ENCODE data around the gene PRKCH.

PRKCH gene

DNA sequence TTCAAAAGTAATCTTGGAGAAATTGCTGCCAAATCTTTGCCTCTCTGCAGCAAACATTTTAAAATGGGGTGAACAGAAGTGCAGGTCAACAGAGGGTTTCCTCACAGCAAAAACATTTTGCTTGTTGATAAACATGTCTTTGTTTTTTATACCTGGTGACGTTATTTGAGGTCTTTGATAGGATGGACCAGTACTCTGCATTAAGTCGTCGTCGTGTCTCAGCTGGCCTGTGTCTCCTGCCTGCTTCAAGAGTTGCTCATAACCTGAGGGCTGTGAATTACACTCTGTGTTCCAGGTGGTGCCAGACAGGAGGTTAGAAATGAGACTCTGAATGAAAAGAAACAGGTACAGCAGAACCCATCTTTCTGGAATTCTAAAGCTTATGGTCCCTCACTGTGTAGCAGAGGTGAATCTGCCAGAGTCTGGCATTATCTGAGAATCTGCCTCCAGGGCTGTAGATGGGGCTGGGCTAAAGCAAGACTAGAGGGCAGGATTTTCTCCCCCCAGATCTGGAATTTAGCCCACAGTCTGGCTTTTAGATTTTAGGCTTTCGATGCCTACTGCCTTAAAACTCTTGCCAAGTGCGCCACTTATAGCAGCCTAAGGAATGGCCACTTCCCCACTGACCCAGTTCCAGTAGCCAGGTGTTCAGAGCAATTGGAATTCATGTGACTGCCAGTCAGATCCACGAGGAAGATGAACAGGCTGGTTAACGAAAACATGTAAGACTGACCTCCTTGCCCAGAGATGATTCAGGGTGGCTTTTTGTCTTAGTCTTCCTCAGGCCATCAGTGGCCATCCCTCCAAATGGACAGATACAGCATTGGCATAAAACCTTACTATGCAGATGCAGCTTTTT lies 161.2 kb downstream of the PRKCH start:
- intact Hi-C loops (cut with DNase I; ENCODE audit: low total_unique reads): no loop called here
- Histone ChIP-seq H3K36me3 (no peaks in the 10 kb centered on the region), H3K27me3 (no peaks in the 10 kb centered on the region), H3K4me1 (peaks cover 0 to 24% (median 20%) of the 10 kb centered on the region in 4 donors), H3K9me3 (no peaks in the 10 kb centered on the region), H3K27ac (no peak overlapping the region), H3K4me3 (no peak overlapping the region)
- TF ChIP-seq, protein P1, sequence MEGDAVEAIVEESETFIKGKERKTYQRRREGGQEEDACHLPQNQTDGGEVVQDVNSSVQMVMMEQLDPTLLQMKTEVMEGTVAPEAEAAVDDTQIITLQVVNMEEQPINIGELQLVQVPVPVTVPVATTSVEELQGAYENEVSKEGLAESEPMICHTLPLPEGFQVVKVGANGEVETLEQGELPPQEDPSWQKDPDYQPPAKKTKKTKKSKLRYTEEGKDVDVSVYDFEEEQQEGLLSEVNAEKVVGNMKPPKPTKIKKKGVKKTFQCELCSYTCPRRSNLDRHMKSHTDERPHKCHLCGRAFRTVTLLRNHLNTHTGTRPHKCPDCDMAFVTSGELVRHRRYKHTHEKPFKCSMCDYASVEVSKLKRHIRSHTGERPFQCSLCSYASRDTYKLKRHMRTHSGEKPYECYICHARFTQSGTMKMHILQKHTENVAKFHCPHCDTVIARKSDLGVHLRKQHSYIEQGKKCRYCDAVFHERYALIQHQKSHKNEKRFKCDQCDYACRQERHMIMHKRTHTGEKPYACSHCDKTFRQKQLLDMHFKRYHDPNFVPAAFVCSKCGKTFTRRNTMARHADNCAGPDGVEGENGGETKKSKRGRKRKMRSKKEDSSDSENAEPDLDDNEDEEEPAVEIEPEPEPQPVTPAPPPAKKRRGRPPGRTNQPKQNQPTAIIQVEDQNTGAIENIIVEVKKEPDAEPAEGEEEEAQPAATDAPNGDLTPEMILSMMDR (IDR thresholded peaks at IDR 0.05): no peak
- no peak for DNase-seq

DNA sequence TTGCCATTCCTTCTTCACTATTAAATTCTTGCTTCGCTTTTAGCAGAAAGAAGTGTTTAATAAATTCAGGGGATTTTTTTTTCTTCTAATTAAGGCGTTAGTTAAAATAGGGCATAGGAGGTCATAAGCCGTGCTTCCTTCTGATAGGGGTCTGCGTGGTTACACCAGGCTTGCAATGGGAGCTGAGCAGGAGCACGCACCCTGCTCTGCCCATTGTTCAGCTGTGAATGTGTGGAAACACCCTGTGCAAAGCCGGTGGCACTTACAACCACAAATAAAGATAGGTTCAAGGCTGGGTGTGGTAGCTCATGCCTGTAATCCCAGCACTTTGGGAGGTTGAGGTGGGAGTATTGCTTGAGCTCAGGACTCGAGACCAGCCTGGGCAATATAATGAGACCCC lies 162.1 kb downstream of the PRKCH start:
- H3K36me3 ChIP-seq: no peaks in the 10 kb centered on the region
- intact Hi-C loops (cut with DNase I; ENCODE audit: low total_unique reads): no loop called here
- no peaks in the 10 kb centered on the region for H3K27me3 ChIP-seq
- TF ChIP-seq, protein P1 (IDR thresholded peaks at IDR 0.05): no peak
- no peak overlapping the region for H3K27ac ChIP-seq
- H3K4me3 ChIP-seq: no peak overlapping the region
- no peaks in the 10 kb centered on the region for H3K9me3 ChIP-seq
- H3K4me1 ChIP-seq: peaks cover 0 to 15% (median 11%) of the 10 kb centered on the region in 4 donors
- no peak for DNase-seq

DNA sequence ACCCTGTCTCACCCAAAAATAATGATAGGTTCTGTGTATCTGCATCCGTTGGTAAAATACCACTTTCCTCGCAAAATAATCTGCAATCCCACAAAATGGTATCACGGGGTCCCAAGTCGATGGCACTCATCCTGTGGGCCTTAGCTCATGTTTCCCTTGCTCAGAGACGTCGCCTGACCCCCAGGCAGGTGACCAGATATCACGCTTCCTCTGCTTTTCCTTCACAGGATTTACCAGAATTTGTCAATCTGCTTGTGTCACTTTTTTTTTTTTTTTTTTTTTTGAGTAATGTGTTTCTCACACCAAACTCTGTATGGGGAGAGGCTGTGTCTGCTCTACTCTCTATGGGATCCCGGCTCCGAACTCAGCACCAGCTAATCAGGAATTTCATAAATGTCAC lies 162.7 kb downstream of the PRKCH start:
- H3K27ac ChIP-seq: no peak overlapping the region
- TF ChIP-seq, protein P1 (IDR thresholded peaks at IDR 0.05): no peak
- no peaks in the 10 kb centered on the region for H3K36me3 ChIP-seq
- H3K9me3 ChIP-seq: no peaks in the 10 kb centered on the region
- no peaks in the 10 kb centered on the region for H3K27me3 ChIP-seq
- no peak for DNase-seq
- no peak overlapping the region for H3K4me3 ChIP-seq
- intact Hi-C loops (cut with DNase I; ENCODE audit: low total_unique reads): no loop called here
- peaks cover 0 to 14% (median 6%) of the 10 kb centered on the region in 4 donors for H3K4me1 ChIP-seq

DNA sequence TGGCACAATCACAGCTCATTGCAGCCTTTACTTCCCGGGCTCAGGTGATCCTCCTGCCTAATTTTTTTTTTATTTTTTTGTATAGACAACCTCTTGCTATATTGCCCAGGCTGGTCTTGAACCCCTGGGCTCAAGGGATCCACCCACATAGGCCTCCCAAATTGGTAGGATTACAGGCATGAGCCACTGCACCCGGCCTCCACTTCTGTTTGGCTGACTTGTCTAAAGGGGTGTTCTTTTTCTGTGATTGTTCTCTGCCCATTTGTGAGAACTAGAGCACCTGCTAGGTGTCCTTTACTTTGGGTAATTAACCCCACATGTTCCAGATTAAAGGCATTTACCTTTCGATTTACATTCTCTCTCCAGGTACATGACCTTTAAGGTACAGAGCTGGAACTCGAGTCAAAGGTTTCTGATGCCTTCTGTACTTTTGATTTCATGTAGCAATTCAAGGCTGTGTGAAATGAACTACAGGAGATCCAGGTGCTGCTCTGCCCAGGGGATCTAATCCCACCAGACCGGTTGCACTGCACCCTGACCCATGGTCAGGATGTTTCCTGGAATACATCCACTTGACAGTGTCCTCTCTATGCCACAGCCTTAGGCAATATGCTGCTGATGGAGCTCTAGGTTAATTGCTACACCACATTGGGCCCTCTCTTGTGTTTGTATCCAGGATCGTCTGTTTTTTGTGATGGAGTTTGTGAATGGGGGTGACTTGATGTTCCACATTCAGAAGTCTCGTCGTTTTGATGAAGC lies 163.6 kb downstream of the PRKCH start:
- Histone ChIP-seq H3K9me3 (no peaks in the 10 kb centered on the region), H3K27ac (no peak overlapping the region), H3K27me3 (no peaks in the 10 kb centered on the region), H3K4me3 (no peak overlapping the region), H3K4me1 (peaks cover 0 to 6% (median 0%) of the 10 kb centered on the region in 4 donors), H3K36me3 (no peaks in the 10 kb centered on the region)
- TF ChIP-seq, protein P1 (IDR thresholded peaks at IDR 0.05): no peak
- no peak for DNase-seq
- intact Hi-C loops (cut with DNase I; ENCODE audit: low total_unique reads): no loop called here

DNA sequence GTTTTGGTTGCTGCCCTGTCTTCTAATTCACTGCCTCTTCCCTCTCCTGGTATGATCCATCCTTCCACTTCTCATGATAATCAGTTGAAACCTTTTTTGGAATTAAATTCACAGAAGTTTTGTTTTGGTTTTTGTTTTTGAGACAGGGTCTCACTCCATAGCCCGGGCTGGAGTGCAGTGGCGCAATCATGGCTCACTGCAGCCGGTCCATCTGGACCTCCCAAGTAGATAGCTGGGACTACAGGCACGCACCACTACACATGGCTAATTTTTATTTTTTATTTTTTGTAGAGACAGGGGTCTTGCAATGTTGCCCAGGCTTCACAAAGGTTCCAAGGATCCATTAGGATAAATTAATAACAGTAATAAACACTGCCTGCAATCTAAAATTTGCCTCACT lies 164.3 kb downstream of the PRKCH start:
- Histone ChIP-seq H3K27me3 (no peaks in the 10 kb centered on the region), H3K4me3 (no peak overlapping the region), H3K27ac (no peak overlapping the region), H3K4me1 (peaks cover 0 to 6% (median 0%) of the 10 kb centered on the region in 4 donors), H3K36me3 (no peaks in the 10 kb centered on the region), H3K9me3 (no peaks in the 10 kb centered on the region)
- DNase-seq: no peak
- intact Hi-C loops (cut with DNase I; ENCODE audit: low total_unique reads): no loop called here
- TF ChIP-seq, protein P1 (IDR thresholded peaks at IDR 0.05): no peak

All from tibial artery (tissue), 4 donors.